Caco-2 (cell line): ENCODE data around the gene HELZ. TPM values are rescaled to one million over a fixed set of nuclear protein-coding genes. Genes with fewer than 3 reads are reported as not detected.
A peak's percentile ranks its signal among the peaks of the same experiment; 100 is the strongest.

Experiments
- BruUV-seq: library from RNA; stranded (reverse); fragments of 400-500 nt; replicated peaks from 2 replicates; lab custom pipeline; 2021; lab: Mats Ljungman, UMichigan
- CTCF ChIA-PET: fragments of 300-600 bp; sonication (Branson Sonifier 250); formaldehyde crosslinking; loops from one replicate; lab custom pipeline; 2022; ENCODE audit warnings: antibody characterized with exemption; lab: Charles Lee
- POLR2A ChIA-PET: fragments of 300-600 bp; sonication (Branson Sonifier 250); formaldehyde crosslinking; loops from one replicate; lab custom pipeline; 2022; ENCODE audit warnings: antibody characterized with exemption; lab: Charles Lee
- DNase-seq, 2 experiments: peaks; one replicate each; pipeline versions ENCODE4 v3.0.0 to v3.0.0-alpha.2; 2020 to 2022
- H3K27me3 ChIP-seq: replicated peaks from 2 replicates; pipeline ENCODE4 v1.6.0; 2011; ENCODE audit warnings: low read length; ENCODE audit not compliant: control insufficient read depth, insufficient read depth
- H3K36me3 ChIP-seq: 2 replicates; pipeline ENCODE4 v1.5.1; 2011; ENCODE audit warnings: low read length; ENCODE audit not compliant: control insufficient read depth, insufficient read depth
- H3K4me1 ChIP-seq: fragments of 250-450 bp; sonication (Bioruptor Pico); 2 replicates; pipeline ENCODE4 v1.5.1; 2020; ENCODE audit warnings: mild to moderate bottlenecking
- H3K4me3 ChIP-seq: 2 replicates; pipeline ENCODE4 v1.5.1; 2011; ENCODE audit warnings: low read depth, mild to moderate bottlenecking, control low read depth, low read length
- H3K9me3 ChIP-seq: fragments of 250-450 bp; sonication (Bioruptor Pico); 2 replicates; pipeline ENCODE4 v1.5.1; 2020; ENCODE audit warnings: mild to moderate bottlenecking, moderate library complexity
- H3K27ac Mint-ChIP-seq: one replicate; pipeline ENCODE4 v1.8.0; 2022; ENCODE audit warnings: mixed read lengths; ENCODE audit not compliant: unreplicated experiment
- H3K27me3 Mint-ChIP-seq: one replicate; pipeline ENCODE4 v1.8.0; 2022; ENCODE audit warnings: mixed read lengths; ENCODE audit not compliant: insufficient read depth, unreplicated experiment
- H3K36me3 Mint-ChIP-seq: one replicate; pipeline ENCODE4 v1.8.0; 2022; ENCODE audit warnings: mild to moderate bottlenecking, mixed read lengths; ENCODE audit not compliant: insufficient read depth, unreplicated experiment
- H3K4me1 Mint-ChIP-seq: one replicate; pipeline ENCODE4 v1.8.0; 2022; ENCODE audit warnings: low read depth, mixed read lengths; ENCODE audit not compliant: unreplicated experiment
- H3K4me3 Mint-ChIP-seq: one replicate; pipeline ENCODE4 v1.8.0; 2022; ENCODE audit warnings: mild to moderate bottlenecking, moderate library complexity, mixed read lengths; ENCODE audit not compliant: unreplicated experiment
- H3K9me3 Mint-ChIP-seq: one replicate; pipeline ENCODE4 v1.8.0; 2022; ENCODE audit warnings: mixed read lengths; ENCODE audit not compliant: unreplicated experiment
- CTCF ChIP-seq, 2 experiments: fragments of 200-600 bp in 1 of 2; IDR thresholded peaks; 1 replicate in 1 of 2; 2 replicates in 1 of 2; pipeline versions ENCODE4 v1.5.1 to v1.8.0; 2011 to 2022; ENCODE audit warnings: antibody characterized with exemption in 1 of 2, control low read depth in 1 of 2, inconsistent platforms in 1 of 2, low read depth in 1 of 2, low read length in 1 of 2, mild to moderate bottlenecking in 1 of 2, moderate library complexity in 1 of 2; ENCODE audit not compliant: insufficient read depth in 1 of 2, severe bottlenecking in 1 of 2, unreplicated experiment in 1 of 2
- intact Hi-C: fragments of 100-400 bp; cut with micrococcal nuclease; formaldehyde crosslinking; loops from one replicate; pipeline ENCODE4 v1.10.0; 2022; ENCODE audit not compliant: unreplicated experiment
- total RNA-seq: library from RNA; stranded (reverse); gene quantifications from 2 replicates; pipeline ENCODE4 v1.2.3, GENCODE V29; 2022

Gene HELZ
- total RNA-seq, 1 experiment from 2014 or later = 63.8 TPM

GRCh38 chr17:67246403-67246652 lies 1.3 kb upstream of the HELZ start:
- peak overlapping the region; percentile 92 for H3K4me3 ChIP-seq
- no peak for DNase-seq
- peaks cover 25% of the 10 kb centered on the region for H3K4me1 ChIP-seq
- TF ChIP-seq CTCF (IDR thresholded peaks at IDR 0.05; ENCODE audit: insufficient read depth in 1 of 2, low read depth in 1 of 2, low read length in 1 of 2, severe bottlenecking in 1 of 2, unreplicated experiment in 1 of 2) = no peak
- no TSS peak for BruUV-seq
- no peaks in the 10 kb centered on the region for H3K27me3 ChIP-seq
- peak overlapping the region; percentile 92 for H3K4me3 Mint-ChIP-seq
- H3K36me3 Mint-ChIP-seq = peaks cover 37% of the 10 kb centered on the region
- no peaks in the 10 kb centered on the region for H3K36me3 ChIP-seq
- no peaks in the 10 kb centered on the region for H3K27me3 Mint-ChIP-seq
- ChIA-PET POLR2A (no interaction called here), CTCF (no interaction called here)
- H3K4me1 Mint-ChIP-seq = peaks cover 37% of the 10 kb centered on the region
- intact Hi-C loops = loop anchor here (10.0 kb wide), 1 partner anchor 522 kb away; no protein-coding TSS in a partner anchor
- H3K9me3 Mint-ChIP-seq = no peaks in the 10 kb centered on the region
- H3K27ac Mint-ChIP-seq = peak overlapping the region; percentile 93
- no peaks in the 10 kb centered on the region for H3K9me3 ChIP-seq

GRCh38 chr17:67245694-67246402 lies 852 bp upstream of the HELZ start:
- ChIA-PET POLR2A (interaction anchor here (0.5 to 1.7 kb wide), 4 partner anchors 22 to 105 kb away, joined by 3 to 7 read pairs (median 4); no protein-coding TSS in a partner anchor), CTCF (interaction anchor here (0.5 to 1.2 kb wide), 3 partner anchors 25 to 70 kb away, joined by 3 to 6 read pairs (median 4); no protein-coding TSS in a partner anchor)
- Histone ChIP-seq H3K4me1 (peaks cover 30% of the 10 kb centered on the region), H3K27me3 (no peaks in the 10 kb centered on the region), H3K36me3 (no peaks in the 10 kb centered on the region), H3K9me3 (no peaks in the 10 kb centered on the region), H3K4me3 (peak overlapping the region; percentile 92)
- DNase-seq = peak; percentile 87 to 93
- Mint-ChIP-seq H3K4me1 (peaks cover 37% of the 10 kb centered on the region), H3K27ac (peak overlapping the region; percentile 93), H3K27me3 (no peaks in the 10 kb centered on the region), H3K36me3 (peaks cover 37% of the 10 kb centered on the region), H3K4me3 (peak overlapping the region; percentile 92), H3K9me3 (no peaks in the 10 kb centered on the region)
- peak in 1 of 2 experiments; percentile 14 for TF ChIP-seq CTCF (IDR thresholded peaks at IDR 0.05; ENCODE audit: insufficient read depth in 1 of 2, low read depth in 1 of 2, low read length in 1 of 2, severe bottlenecking in 1 of 2, unreplicated experiment in 1 of 2)
- BruUV-seq = no TSS peak
- intact Hi-C loops = loop anchor here (2.0 to 10.0 kb wide), 2 partner anchors 21 to 521 kb away; no protein-coding TSS in a partner anchor

GRCh38 chr17:67244431-67245072 lies 444 bp downstream of the HELZ start:
- Histone ChIP-seq H3K4me3 (peak overlapping the region; percentile 92), H3K4me1 (peaks cover 42% of the 10 kb centered on the region), H3K27me3 (no peaks in the 10 kb centered on the region), H3K9me3 (no peaks in the 10 kb centered on the region), H3K36me3 (no peaks in the 10 kb centered on the region)
- Mint-ChIP-seq H3K4me3 (peak overlapping the region; percentile 92), H3K36me3 (peaks cover 37% of the 10 kb centered on the region), H3K9me3 (no peaks in the 10 kb centered on the region), H3K27ac (peak overlapping the region; percentile 91), H3K4me1 (peaks cover 46% of the 10 kb centered on the region), H3K27me3 (no peaks in the 10 kb centered on the region)
- ChIA-PET CTCF (no interaction called here), POLR2A (interaction anchor here (0.6 to 1.7 kb wide), 4 partner anchors 21 to 414 kb away, joined by 3 to 7 read pairs (median 3); no protein-coding TSS in a partner anchor)
- intact Hi-C loops = loop anchor here (2.0 to 10.0 kb wide), 2 partner anchors 20 to 520 kb away; no protein-coding TSS in a partner anchor
- DNase-seq = peak in 1 of 2 experiments; percentile 49
- BruUV-seq = no TSS peak
- TF ChIP-seq CTCF (IDR thresholded peaks at IDR 0.05; ENCODE audit: insufficient read depth in 1 of 2, low read depth in 1 of 2, low read length in 1 of 2, severe bottlenecking in 1 of 2, unreplicated experiment in 1 of 2) = no peak
